Activated T-helper 17 cell treated with anti-CD3 and anti-CD28 coated beads, Interleukin-2, amount 50 U/mL, for 72 hours (primary cell): Measurements from ENCODE around the gene UBFD1. TPM values are rescaled to one million over a fixed set of nuclear protein-coding genes. Genes with fewer than 3 reads are reported as not detected.
"Not testable (repeated sequence)": the region's sequence is repeated elsewhere in the genome, so short reads cannot be mapped to it uniquely, and the experiment has no call there.

Source experiments
- ATAC-seq: fragments of 150-1000 bp; cut with Tn5 transposase; replicated peaks from 2 replicates; pipeline ENCODE4 v1.10.0; 2021; ENCODE audit warnings: mild to moderate bottlenecking, moderate library complexity
- H3K27ac Mint-ChIP-seq: one replicate; pipeline ENCODE4 v1.8.0; 2022; ENCODE audit warnings: mixed read lengths
- H3K27me3 Mint-ChIP-seq: one replicate; pipeline ENCODE4 v1.8.0; 2022; ENCODE audit warnings: mixed read lengths
- H3K36me3 Mint-ChIP-seq: one replicate; pipeline ENCODE4 v1.8.0; 2022; ENCODE audit warnings: low read depth, mild to moderate bottlenecking, mixed read lengths
- H3K4me1 Mint-ChIP-seq: one replicate; pipeline ENCODE4 v1.8.0; 2022; ENCODE audit warnings: mixed read lengths
- H3K4me3 Mint-ChIP-seq: one replicate; pipeline ENCODE4 v1.8.0; 2022; ENCODE audit warnings: mild to moderate bottlenecking, mixed read lengths
- H3K9me3 Mint-ChIP-seq: one replicate; pipeline ENCODE4 v1.8.0; 2022; ENCODE audit warnings: mixed read lengths
- total RNA-seq, 2 donors: library from RNA; stranded (reverse); gene quantifications; one replicate each; pipeline ENCODE4 v1.2.3, GENCODE V29; 2022

The UBFD1 gene, protein sequence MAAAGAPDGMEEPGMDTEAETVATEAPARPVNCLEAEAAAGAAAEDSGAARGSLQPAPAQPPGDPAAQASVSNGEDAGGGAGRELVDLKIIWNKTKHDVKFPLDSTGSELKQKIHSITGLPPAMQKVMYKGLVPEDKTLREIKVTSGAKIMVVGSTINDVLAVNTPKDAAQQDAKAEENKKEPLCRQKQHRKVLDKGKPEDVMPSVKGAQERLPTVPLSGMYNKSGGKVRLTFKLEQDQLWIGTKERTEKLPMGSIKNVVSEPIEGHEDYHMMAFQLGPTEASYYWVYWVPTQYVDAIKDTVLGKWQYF
- total RNA-seq = 10 to 100 TPM; 42.1 to 58.2 TPM

DNA sequence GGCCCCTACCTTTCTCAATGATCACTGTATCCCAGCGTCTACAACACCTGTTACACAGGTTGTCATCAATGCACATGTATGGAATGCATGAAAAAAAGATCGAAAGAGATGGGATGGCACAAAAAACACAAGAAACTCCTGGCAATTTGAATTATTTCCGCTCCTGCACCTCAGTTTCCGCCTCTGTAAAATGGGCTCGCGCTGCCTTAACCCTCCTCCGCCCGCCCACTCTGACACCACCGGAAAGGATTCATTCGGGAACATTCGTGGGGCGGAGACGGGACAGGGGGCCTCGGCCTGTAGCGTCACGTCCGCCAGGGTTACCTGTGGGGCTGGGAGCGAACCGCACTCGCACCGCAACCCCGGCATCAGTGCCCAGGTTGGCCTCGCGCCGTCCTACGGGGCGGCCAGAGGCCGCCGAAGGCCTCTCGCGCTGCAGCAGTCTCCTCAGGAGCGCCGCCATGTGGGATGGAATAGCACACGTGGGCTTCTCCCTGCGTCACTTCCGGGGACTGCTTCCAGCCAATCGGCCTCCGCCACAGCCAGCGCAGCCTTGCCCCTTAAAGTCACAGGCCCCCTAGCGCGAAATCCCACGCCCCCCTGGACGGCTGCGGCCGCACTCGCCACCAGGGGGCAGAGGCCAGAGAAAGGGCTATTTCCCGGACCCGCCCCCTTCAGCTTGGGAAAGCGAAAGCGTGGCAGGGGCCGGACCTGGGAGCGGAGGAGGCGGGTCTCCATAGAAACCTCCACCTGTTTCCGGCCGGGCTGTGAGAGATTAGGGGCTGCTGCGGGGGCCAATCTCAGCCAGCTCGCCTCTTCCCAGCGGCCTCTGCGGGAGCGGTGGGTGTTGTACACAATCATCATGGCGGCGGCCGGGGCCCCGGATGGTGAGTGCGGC lies at the start of gene UBFD1, which contains the start of gene EARS2:
Gene UBFD1 (plus strand): TSS at position 847 of the 898 bp plus-strand sequence. CDS start 16 bp downstream, at position 863.
Gene EARS2 (minus strand): TSS at position 470 of the 898 bp plus-strand sequence. CDS start 7 bp downstream, at position 463.
- Mint-ChIP-seq H3K4me3 (peak within 1 kb of the TSS; percentile 93), H3K36me3 (peaks cover 68% of the 10 kb centered on the region), H3K27ac (peak within 1 kb of the TSS; percentile 95), H3K4me1 (peaks cover 8% of the 10 kb centered on the region), H3K27me3 (no peaks in the 10 kb centered on the region), H3K9me3 (no peaks in the 10 kb centered on the region)
- peak; percentile 94 for ATAC-seq

DNA sequence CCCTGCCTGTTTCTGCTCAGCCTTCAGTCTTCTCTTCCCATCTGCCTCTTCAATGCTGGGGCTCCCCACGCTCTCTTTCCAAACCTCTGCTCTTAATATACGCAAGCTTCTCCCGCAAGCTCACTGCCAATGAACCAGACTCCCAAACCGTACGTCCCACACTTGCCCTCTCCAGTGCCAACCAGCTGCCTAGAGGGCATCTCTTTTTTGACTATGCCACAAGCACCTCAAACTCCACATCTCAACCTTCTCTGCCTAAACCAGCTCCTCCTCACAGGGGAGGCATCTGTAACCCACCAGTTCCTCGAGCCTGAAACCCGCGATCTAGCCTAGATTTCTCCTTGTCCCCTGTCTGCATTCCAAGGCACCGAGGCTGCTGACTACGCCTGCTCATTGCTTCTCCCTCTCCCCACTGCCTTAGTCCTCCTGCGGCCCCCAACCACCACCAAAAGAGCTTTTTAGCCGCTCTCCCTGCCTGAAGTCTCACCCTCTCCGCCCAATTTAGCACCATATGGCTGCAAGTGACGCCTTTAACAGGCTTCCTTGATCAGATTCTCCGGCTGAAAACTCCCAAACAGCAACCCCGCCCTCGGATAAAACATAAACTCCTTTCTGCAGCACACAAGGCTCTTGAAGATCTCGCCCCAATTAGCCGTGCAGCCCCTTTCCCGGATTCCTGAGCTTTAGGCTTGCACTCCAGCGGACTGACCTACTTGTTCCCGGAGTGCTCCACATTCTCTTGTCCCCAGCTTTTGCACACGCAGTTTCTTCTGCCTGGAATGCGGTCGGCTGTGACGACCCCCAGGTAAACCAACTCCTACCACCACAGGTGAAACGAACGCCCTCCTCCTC lies 48.7 kb upstream of the UBFD1 start:
- no peak for ATAC-seq
- Mint-ChIP-seq H3K9me3 (no peaks in the 10 kb centered on the region), H3K4me1 (peaks cover 42% of the 10 kb centered on the region), H3K36me3 (peaks cover 32% of the 10 kb centered on the region), H3K27me3 (no peaks in the 10 kb centered on the region), H3K27ac (peak overlapping the region; percentile 81), H3K4me3 (peak overlapping the region; percentile 89)

DNA sequence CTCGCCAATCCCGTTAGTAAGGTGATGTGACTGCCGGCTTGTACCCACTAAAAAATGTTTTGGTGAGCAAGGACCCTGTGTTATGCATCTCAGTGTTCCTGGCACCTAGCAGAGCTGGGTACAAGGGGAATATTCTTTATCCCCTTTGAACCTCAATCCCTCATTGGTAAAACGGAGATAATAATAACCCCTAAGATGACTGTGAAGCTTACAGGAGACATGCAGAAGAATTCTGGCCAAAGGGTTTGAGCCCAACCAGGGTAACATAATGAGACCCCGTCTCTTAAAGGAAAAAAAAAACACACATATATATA lies 48.1 kb upstream of the UBFD1 start:
- Mint-ChIP-seq H3K9me3 (no peaks in the 10 kb centered on the region), H3K27ac (peak overlapping the region; percentile 81), H3K4me1 (peaks cover 42% of the 10 kb centered on the region), H3K36me3 (peaks cover 32% of the 10 kb centered on the region), H3K27me3 (no peaks in the 10 kb centered on the region), H3K4me3 (peak overlapping the region; percentile 89)
- ATAC-seq = no peak

DNA sequence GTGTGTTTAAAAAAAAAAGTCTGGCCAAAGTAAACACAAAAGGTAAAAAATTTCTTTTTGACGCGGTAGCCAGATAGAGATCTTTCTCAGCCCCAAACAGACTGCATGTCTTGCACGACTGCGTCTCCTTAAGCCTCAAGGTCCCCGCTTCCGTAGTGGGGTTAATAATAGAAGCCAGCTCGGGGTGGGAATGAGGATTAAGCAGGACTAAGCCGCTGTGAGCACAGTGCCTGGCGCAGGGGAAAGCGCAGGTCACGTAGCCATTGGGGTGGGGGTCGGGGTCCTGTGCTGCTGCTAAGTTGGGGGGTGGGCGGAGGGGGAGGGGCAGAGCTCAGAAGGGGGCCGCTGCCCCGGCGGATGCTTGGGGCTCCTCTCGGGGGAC lies 47.8 kb upstream of the UBFD1 start:
- peak overlapping the region; percentile 81 for H3K27ac Mint-ChIP-seq
- H3K9me3 Mint-ChIP-seq = no peaks in the 10 kb centered on the region
- ATAC-seq = peak; percentile 20
- peaks cover 44% of the 10 kb centered on the region for H3K4me1 Mint-ChIP-seq
- peak overlapping the region; percentile 89 for H3K4me3 Mint-ChIP-seq
- peaks cover 35% of the 10 kb centered on the region for H3K36me3 Mint-ChIP-seq
- no peaks in the 10 kb centered on the region for H3K27me3 Mint-ChIP-seq

DNA sequence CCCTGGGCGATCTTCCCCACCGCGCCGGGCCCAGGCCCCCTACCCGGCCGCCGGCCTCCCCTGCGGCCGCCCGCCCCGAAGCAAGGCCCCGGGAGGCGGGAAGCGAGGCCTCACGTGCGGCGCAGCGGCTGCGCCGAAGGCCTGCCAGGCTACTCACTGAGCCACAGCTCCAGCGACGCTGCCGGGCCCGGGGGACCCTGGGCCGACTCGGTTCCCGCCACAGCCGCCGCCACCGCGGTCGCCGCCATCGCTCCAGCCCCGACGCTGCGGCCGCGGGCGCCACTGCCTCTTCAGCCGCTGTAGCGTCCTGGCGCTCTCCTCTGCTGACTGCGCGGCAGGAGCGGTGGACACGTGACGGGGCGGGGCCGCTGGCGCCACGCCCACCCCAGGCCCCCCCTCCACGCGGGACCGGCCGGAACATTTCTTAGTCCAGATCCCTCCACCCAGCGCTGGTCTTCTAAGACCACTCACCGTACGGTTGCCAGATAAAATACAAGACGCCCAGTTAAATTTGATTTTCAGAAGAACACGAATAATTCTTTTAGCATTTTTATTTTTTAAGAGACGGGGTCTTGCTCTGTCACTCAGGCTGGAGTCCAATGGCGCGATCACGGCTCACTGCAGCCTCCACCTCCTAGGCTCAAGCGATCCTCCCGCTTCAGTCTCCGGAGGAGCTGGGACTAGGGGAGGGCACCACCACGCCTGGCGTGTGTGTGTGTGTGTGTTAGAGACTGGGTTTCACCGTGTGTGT lies 47.2 kb upstream of the UBFD1 start, which contains the start of gene GGA2:
Gene GGA2 (minus strand): TSS at position 331 of the 751 bp plus-strand sequence. CDS start 83 bp downstream, at position 248.
- ATAC-seq = peak; percentile 96

DNA sequence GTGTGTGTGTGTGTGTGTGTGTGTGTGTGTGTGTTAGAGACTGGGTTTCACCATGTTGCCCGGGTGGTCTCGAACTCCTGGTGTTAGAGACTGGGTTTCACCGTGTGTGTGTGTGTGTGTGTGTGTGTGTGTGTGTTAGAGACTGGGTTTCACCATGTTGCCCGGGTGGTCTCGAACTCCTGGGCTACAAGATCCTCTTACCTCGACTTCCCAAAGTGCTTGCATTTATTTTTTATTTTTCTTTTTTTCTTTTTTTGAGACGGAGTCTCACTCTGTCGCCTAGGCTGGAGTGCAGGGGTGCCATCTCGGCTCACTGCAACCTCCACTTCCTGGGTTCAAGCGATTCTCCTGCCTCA lies 46.6 kb upstream of the UBFD1 start:
- ATAC-seq, H3K9me3 Mint-ChIP-seq, H3K27me3 Mint-ChIP-seq: not testable (repeated sequence)
- Mint-ChIP-seq H3K27ac (peak overlapping the region; percentile 84), H3K4me1 (peaks cover 44% of the 10 kb centered on the region), H3K4me3 (peak overlapping the region; percentile 89), H3K36me3 (peaks cover 34% of the 10 kb centered on the region)

More for the DNA sequence above, 47.2 kb upstream of the UBFD1 start, which contains the start of gene GGA2:
- Mint-ChIP-seq H3K4me3 (peak within 1 kb of the TSS; percentile 89), H3K4me1 (peaks cover 43% of the 10 kb centered on the region), H3K27me3 (no peaks in the 10 kb centered on the region), H3K27ac (peak within 1 kb of the TSS; percentile 84), H3K36me3 (peaks cover 35% of the 10 kb centered on the region), H3K9me3 (no peaks in the 10 kb centered on the region)

DNA sequence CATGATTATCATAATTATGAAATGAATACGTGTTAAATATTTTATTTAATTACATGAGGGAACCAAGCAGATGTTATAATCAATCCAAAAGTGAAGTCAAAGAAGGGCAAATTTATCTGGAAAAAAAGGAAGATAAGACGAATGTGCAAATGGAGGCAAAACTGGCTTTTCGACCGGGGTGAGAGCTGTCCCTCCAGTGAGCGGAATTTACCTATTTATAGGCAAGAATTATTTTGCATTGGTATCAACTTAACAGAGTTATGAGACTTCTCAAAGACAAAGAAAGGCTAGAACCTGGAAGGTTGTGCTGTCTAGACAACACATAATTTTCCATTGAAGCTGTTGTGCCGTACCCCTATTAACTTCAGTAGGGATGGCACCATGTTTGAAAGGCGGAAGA lies 45.8 kb upstream of the UBFD1 start:
- no peak overlapping the region for H3K27ac Mint-ChIP-seq
- peaks cover 41% of the 10 kb centered on the region for H3K4me1 Mint-ChIP-seq
- no peaks in the 10 kb centered on the region for H3K27me3 Mint-ChIP-seq
- no peaks in the 10 kb centered on the region for H3K9me3 Mint-ChIP-seq
- ATAC-seq = no peak
- H3K4me3 Mint-ChIP-seq = peak overlapping the region; percentile 89
- peaks cover 27% of the 10 kb centered on the region for H3K36me3 Mint-ChIP-seq

DNA sequence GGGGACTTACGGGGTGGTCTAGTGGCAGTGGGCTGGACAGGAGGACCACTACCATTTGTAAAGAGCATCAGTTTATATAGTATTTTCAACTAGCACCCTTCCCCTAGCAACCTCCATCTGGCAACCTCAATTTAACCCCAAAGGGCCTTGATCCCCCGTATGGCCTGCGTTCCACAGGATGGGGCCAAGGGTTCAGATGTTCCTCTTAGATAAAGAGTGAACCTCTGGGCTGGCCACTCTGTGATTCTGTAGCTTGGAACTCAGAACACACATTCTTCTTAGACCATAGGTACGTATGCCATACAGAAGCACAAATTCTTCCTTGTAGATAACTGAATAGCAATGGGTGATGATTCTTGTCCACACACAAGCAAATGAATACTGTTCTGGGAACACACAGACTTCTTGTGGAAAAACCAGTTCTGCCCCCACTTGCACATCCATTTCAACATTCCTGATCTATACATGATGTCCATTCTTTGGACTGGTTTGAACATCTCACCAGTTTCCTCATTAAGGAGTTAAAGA lies 45.3 kb upstream of the UBFD1 start:
- Mint-ChIP-seq H3K4me3 (no peak overlapping the region), H3K27ac (no peak overlapping the region), H3K27me3 (no peaks in the 10 kb centered on the region), H3K36me3 (peaks cover 22% of the 10 kb centered on the region), H3K4me1 (peaks cover 36% of the 10 kb centered on the region), H3K9me3 (no peaks in the 10 kb centered on the region)
- no peak for ATAC-seq

DNA sequence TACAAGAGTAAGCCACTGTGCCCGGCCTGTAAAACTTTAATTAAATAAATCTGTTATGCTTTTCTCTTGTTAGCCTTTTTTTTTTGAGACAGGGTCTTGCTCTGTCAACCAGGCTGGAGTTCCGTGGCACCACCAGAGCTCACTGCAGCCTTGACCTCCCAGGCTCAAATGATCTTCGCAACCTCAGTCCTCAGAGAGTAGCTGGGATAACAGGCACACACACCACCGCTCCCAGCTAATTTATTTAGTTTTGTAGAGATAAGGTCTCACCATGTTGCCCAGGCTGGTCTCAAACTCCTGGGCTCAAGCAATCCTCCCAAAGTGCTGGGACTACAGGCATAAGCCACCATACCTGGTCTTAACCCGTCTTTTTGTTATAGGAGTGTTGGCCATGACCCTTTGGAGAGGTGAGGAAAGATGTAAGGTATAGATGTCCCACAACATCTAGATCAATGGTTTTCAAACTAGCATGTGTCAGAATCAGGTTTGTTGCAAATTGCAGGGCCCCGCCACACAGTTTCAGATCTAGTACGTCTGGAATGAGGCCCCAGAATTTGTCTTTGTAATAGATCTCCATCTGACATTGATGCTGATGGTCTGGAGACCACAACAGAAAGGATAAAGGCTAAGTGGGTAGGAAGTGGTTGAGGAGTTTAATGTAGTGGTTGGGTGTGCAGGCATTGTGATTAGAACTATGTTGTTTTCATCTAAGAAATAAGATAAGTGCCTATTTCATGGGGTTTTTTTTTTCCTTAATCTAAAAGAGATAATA lies 43.0 kb upstream of the UBFD1 start:
- peak; percentile 49 for ATAC-seq
- H3K27me3 Mint-ChIP-seq = no peaks in the 10 kb centered on the region
- H3K4me1 Mint-ChIP-seq = peaks cover 21% of the 10 kb centered on the region
- no peaks in the 10 kb centered on the region for H3K9me3 Mint-ChIP-seq
- peak overlapping the region; percentile 20 for H3K27ac Mint-ChIP-seq
- peak overlapping the region; percentile 17 for H3K4me3 Mint-ChIP-seq
- H3K36me3 Mint-ChIP-seq = peaks cover 12% of the 10 kb centered on the region

DNA sequence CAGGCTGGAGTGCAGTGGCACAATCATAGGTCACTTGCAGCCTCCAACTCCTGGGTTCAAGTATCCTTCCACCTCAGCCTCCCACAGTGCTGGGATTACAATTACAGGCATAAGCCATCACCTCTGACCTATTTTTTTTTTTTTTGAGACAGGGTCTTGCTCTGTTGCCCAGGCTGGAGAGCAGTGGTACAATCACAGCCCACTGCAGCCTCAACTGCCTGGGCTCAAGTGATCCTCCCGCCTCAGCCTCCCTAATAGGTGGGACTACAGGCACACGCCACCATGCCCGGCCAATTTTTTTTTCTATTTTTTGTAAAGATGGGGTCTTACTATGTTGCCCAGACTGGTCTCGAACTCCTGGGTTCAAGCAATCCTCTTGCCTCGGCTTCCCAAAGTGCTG lies 41.6 kb upstream of the UBFD1 start:
- H3K36me3 Mint-ChIP-seq = peaks cover 13% of the 10 kb centered on the region
- no peak for ATAC-seq

DNA sequence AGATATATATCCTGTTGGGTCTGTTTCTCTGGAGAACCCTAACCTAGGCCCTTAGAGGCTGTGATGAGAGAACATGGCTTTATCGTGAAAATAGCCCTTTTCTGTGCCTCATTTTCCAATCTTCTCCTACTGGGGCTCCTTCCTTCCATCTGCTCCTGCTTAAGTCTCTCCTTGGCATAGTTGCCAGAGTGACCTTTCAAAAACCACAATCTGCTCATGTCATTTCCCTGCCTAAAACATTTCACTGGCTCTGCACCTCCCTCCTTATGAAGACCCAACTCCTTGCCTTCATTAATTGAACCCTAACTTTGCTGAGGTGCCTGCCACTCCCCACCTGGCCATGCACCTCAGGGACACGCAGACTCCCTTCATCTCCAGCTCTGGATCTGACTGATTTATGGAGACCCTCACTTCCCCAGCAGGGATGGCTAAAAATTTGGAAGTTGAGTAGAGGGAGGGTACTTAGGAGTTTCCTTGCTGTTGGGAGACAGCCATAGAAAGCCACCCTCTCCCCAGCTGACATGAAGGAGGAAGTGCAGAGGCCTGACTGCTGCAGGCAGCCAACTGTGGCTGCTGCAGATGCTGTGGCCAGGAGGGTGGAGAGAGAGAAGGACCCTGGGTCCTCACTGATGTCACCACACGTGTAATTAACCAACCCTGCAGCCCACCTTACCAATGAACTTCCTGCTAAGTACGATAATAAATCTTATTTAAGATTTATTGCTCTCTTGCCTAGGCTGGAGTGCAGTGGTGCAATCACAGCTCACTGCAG lies 41.0 kb upstream of the UBFD1 start:
- Mint-ChIP-seq H3K9me3 (no peaks in the 10 kb centered on the region), H3K36me3 (peaks cover 20% of the 10 kb centered on the region), H3K27me3 (no peaks in the 10 kb centered on the region), H3K4me1 (peaks cover 17% of the 10 kb centered on the region), H3K27ac (peak overlapping the region; percentile 3), H3K4me3 (no peak overlapping the region)
- no peak for ATAC-seq

More for the DNA sequence above, 41.6 kb upstream of the UBFD1 start:
- Mint-ChIP-seq H3K4me3 (no peak overlapping the region), H3K4me1 (peaks cover 17% of the 10 kb centered on the region), H3K9me3 (no peaks in the 10 kb centered on the region), H3K27ac (no peak overlapping the region), H3K27me3 (no peaks in the 10 kb centered on the region)

DNA sequence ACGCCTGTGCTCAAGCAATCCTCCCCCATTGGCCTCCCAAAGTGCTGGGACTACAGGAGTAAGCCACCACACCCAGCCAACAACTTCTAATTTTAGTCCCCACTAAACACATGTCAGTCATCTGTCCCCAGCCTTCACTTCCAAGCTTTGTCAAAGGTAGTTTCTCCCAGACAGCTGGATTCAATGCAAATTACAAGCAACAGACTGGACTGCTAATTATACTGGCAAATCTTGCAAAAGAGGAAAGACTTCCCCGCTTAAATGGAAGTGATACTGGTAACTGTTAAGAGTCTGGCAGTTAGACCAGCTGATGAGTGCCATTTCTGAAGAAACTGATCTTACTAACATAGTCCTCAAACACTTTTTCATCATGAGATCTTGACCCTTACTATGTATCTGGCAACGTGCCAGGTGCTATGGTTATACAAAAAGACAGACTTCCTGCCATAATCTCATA lies 39.1 kb upstream of the UBFD1 start:
- no peak overlapping the region for H3K27ac Mint-ChIP-seq
- H3K4me3 Mint-ChIP-seq = no peak overlapping the region
- H3K9me3 Mint-ChIP-seq = no peaks in the 10 kb centered on the region
- H3K27me3 Mint-ChIP-seq = no peaks in the 10 kb centered on the region
- H3K36me3 Mint-ChIP-seq = peaks cover 39% of the 10 kb centered on the region
- ATAC-seq = no peak
- peaks cover 17% of the 10 kb centered on the region for H3K4me1 Mint-ChIP-seq
